Esophagus (tissue), 2 donors: Measurements from ENCODE around the gene ZCCHC4. TPM values are rescaled to one million over a fixed set of nuclear protein-coding genes. Genes with fewer than 3 reads are reported as not detected.
A peak's percentile ranks its signal among the peaks of the same experiment; 100 is the strongest.

ENCODE experiments used
- H3K27ac ChIP-seq, 2 donors: one replicate each; pipeline ENCODE4 v1.5.1; 2013; ENCODE audit warnings: low read depth in 2 of 2, mild to moderate bottlenecking in 2 of 2, inconsistent platforms in 1 of 2, low read length in 1 of 2, moderate library complexity in 1 of 2
- H3K27me3 ChIP-seq, 2 donors: one replicate each; pipeline ENCODE4 v1.6.1; 2013; ENCODE audit warnings: low read length in 2 of 2, control low read depth in 1 of 2, mild to moderate bottlenecking in 1 of 2; ENCODE audit not compliant: insufficient read depth in 2 of 2, control insufficient read depth in 1 of 2
- H3K36me3 ChIP-seq, 2 donors: one replicate each; pipeline ENCODE4 v1.6.1; 2013; ENCODE audit warnings: low read length in 1 of 2; ENCODE audit not compliant: control insufficient read depth in 2 of 2, insufficient read depth in 2 of 2
- H3K4me1 ChIP-seq, 2 donors: one replicate each; pipeline ENCODE4 v1.6.1; 2013; ENCODE audit warnings: low read length in 1 of 2; ENCODE audit not compliant: control insufficient read depth in 2 of 2, insufficient read depth in 2 of 2
- H3K4me3 ChIP-seq, 2 donors: one replicate each; pipeline ENCODE4 v1.5.1; 2013; ENCODE audit warnings: low read length in 2 of 2, mild to moderate bottlenecking in 2 of 2, low read depth in 1 of 2, moderate library complexity in 1 of 2
- H3K9me3 ChIP-seq, 2 donors: one replicate each; pipeline ENCODE4 v1.6.1; 2013; ENCODE audit warnings: mild to moderate bottlenecking in 2 of 2, low read depth in 1 of 2, low read length in 1 of 2, moderate library complexity in 1 of 2; ENCODE audit not compliant: control insufficient read depth in 2 of 2, insufficient read depth in 1 of 2
- WGBS, 2 donors: extraction: QIAGEN DNeasy Blood & Tissue Kit; methylation state at CpG; one replicate each; pipeline ENCODE4 v1.1.7; 2013; 5-methylcytosine and 5-hydroxymethylcytosine counted together
- polyA plus RNA-seq, 2 donors: library from polyadenylated mRNA; stranded (reverse); fragments of 200-250 nt; gene quantifications; one replicate each; pipeline ENCODE4 v1.2.3, GENCODE V29; 2013
- donor health status: healthy with polysubstance abuse.
- donor health status: Bipolar disorder and iron deficiency.

Gene ZCCHC4
- polyA plus RNA-seq, result 1 to 10 TPM; 3.5 to 5.9 TPM

DNA sequence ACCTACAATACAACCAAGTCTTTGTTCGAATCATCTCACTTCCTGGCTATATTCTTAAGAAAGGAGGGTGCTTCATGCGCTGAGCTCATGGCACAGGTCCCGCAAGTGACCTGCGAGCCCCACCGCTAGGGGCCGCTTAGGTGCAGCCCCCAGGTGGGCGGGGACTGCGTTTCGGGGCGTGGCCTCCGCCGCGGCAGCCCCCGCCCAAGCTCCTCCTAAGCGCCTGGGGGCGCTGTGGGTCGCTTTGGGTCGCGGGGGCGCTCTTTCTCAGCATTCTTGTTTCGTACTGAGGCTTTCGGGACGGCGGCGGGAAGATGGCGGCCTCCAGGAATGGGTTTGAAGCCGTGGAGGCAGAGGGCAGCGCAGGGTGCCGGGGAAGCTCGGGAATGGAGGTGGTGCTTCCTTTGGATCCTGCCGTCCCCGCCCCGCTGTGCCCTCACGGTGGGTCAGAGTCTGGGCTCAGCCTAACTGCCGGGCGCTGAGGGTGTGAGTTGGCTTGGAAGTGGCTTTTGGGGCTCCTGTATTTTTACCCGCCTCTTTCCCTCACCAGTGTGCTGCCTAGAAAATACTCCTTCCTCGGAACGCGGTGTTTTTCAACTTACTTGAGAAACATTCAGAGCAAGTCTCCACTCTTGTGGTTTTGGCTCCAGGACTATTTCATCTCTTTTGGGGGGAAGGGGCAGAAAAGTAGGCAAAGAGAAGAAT is at the start of gene ZCCHC4:
ZCCHC4 (plus strand) TSS at position 279 of the 705 bp plus-strand sequence; CDS start at position 315, 36 bp downstream.
- H3K4me3 ChIP-seq, result peak within 1 kb of the TSS; percentile 85 to 95

DNA sequence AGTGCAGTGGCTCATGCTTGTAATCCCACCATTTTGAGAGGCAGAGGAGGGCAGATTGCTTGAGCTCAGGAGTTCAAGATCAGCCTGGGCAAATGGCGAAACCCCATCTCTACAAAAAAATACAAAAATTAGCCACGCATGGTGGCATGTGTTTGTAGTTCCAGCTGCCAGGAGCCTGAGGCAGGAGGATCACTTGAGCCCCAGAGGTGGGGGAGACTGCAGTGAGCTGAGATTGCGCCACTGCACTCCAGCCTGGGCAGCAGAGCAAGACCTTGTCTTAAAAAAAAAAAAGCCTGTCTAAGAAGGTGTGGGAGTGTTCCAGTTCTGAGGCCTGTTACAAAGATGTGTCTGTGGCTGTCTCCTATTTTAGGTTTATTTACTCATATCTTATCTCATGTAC is 40.7 kb upstream of the ZCCHC4 start:
- no peak overlapping the region for H3K27ac ChIP-seq
- peaks cover 0 to 4% of the 10 kb centered on the region in 2 donors for H3K36me3 ChIP-seq
- H3K9me3 ChIP-seq, result no peaks in the 10 kb centered on the region
- WGBS, 2 donors, result 95 to 96% methylated on average over 3 of the region's 3 CpGs
- H3K27me3 ChIP-seq, result no peaks in the 10 kb centered on the region
- no peaks in the 10 kb centered on the region for H3K4me1 ChIP-seq
- no peak overlapping the region for H3K4me3 ChIP-seq

More for the DNA sequence above, at the start of gene ZCCHC4:
- Histone ChIP-seq H3K36me3 (no peaks in the 10 kb centered on the region), H3K27me3 (no peaks in the 10 kb centered on the region), H3K27ac (peak within 1 kb of the TSS; percentile 76 to 97), H3K4me1 (no peaks in the 10 kb centered on the region), H3K9me3 (no peaks in the 10 kb centered on the region)
- 1% methylated on average over 40 of the region's 40 CpGs for WGBS, 2 donors

DNA sequence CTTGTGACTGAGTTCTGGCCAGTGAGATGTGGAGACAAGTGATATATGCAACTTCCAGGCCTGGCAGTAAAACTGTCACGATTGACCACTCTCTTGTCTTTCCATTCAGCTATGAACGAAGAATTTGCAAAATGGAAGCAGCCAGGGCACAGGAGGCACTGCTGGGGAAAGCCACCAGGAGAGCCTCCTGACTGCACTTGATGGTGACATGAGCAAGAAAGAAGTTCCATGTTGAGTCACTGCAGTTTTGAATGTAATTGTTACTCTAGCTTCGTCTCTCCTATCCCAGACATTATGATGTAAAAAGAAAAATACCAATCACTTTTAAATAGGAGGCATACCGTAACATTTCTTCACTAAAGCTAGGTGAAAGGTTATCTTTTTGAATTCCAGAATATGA is 32.4 kb upstream of the ZCCHC4 start:
- no peak overlapping the region for H3K4me3 ChIP-seq
- H3K27me3 ChIP-seq, result no peaks in the 10 kb centered on the region
- no peak overlapping the region for H3K27ac ChIP-seq
- peaks cover 0 to 4% of the 10 kb centered on the region in 2 donors for H3K36me3 ChIP-seq
- 83% methylated on average over 4 of the region's 4 CpGs for WGBS, 2 donors
- no peaks in the 10 kb centered on the region for H3K9me3 ChIP-seq
- no peaks in the 10 kb centered on the region for H3K4me1 ChIP-seq

GRCh38 chr4:25283948-25284347 is 28.6 kb upstream of the ZCCHC4 start:
- WGBS, 2 donors, result 58 to 68% methylated on average over 3 of the region's 3 CpGs
- H3K27ac ChIP-seq, result no peak overlapping the region
- no peaks in the 10 kb centered on the region for H3K4me1 ChIP-seq
- no peak overlapping the region for H3K4me3 ChIP-seq
- no peaks in the 10 kb centered on the region for H3K27me3 ChIP-seq
- no peaks in the 10 kb centered on the region for H3K9me3 ChIP-seq
- H3K36me3 ChIP-seq, result peaks cover 0 to 4% of the 10 kb centered on the region in 2 donors

DNA sequence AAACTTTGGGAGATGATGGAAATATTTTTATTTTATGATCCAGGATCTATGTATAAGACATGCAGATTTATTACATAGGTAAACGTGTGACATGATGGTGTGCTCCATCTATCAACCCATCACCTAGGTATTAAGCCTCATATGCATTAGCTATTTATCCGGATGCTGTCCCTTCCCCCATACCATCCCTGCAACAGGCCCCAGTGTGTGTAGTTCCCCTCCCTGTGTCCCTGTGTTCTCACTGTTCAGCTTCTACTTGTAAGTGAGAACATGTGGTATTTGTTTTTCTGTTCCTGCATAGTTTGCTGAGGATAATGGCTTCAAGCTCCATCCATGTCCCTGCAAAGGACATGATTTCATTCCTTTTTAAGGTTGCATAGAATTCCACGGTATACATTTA is 28.1 kb upstream of the ZCCHC4 start:
- H3K4me1 ChIP-seq, result no peaks in the 10 kb centered on the region
- no peaks in the 10 kb centered on the region for H3K9me3 ChIP-seq
- WGBS, 2 donors, result 70 to 77% methylated on average over 3 of the region's 3 CpGs
- H3K27ac ChIP-seq, result no peak overlapping the region
- no peaks in the 10 kb centered on the region for H3K27me3 ChIP-seq
- H3K4me3 ChIP-seq, result no peak overlapping the region
- peaks cover 0 to 4% of the 10 kb centered on the region in 2 donors for H3K36me3 ChIP-seq

DNA sequence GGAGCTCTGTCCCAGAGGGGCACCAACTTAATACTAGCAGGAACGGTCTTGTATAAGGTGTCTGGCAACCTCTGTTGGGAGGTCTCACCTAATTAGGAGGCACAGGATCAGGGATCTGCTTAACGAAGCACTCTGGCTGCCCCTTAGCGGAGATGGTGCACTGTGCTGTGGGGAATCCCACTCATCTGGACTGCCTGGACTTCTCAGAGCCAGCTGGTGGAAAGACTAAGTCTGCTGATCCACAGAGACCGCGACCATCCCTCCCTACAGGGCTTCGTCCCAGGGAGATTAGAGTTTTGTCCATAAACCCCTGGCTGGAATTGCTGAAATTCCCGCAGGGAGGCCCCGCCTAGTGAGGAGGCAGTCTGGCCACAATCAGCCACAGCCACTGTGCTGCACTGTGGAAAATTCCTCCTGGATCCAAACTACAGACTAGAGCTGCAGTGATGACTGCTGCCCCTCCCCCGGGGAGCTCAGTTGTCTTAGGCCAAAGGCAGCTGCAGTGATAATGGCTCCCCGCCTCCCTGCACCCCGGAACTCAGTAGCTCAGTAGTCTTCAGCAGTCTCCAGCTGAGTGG is 22.0 kb upstream of the ZCCHC4 start:
- WGBS, 2 donors, result 85 to 86% methylated on average over 11 of the region's 11 CpGs
- no peaks in the 10 kb centered on the region for H3K36me3 ChIP-seq
- no peaks in the 10 kb centered on the region for H3K27me3 ChIP-seq
- H3K27ac ChIP-seq, result no peak overlapping the region
- no peaks in the 10 kb centered on the region for H3K9me3 ChIP-seq
- H3K4me1 ChIP-seq, result no peaks in the 10 kb centered on the region
- no peak overlapping the region for H3K4me3 ChIP-seq

DNA sequence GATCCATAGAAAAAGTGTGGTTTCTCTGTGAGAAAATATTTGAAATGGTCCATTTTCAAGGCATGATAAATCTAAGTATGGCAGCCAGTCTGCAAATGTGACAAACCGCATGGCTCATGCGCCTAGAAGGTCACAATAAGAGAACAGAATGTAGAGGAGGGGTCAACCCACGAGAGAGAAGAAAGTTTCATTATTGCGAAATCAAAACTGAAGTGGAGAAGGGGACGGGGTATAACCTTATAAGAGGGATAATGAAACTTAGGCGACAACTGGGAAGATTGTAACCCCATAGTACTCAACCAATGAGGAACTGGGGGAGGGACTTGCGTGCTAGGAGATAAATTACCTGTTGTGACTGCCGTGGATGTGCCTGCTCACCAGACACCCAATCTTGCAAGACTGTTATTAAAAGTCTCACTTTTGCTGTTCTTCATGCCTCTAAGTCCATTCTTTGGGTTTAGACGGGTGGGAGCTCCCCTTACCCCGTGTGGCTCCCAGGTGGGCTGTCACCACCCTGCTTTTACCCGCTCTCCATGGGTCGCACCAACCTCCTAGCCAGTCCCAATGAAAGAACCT is 21.3 kb upstream of the ZCCHC4 start:
- no peak overlapping the region for H3K27ac ChIP-seq
- no peaks in the 10 kb centered on the region for H3K27me3 ChIP-seq
- no peak overlapping the region for H3K4me3 ChIP-seq
- H3K9me3 ChIP-seq, result no peaks in the 10 kb centered on the region
- H3K4me1 ChIP-seq, result no peaks in the 10 kb centered on the region
- no peaks in the 10 kb centered on the region for H3K36me3 ChIP-seq
- 81 to 84% methylated on average over 12 of the region's 12 CpGs for WGBS, 2 donors

GRCh38 chr4:25297528-25298242 is 14.9 kb upstream of the ZCCHC4 start:
- no peak overlapping the region for H3K4me3 ChIP-seq
- no peaks in the 10 kb centered on the region for H3K4me1 ChIP-seq
- no peaks in the 10 kb centered on the region for H3K36me3 ChIP-seq
- H3K27me3 ChIP-seq, result no peaks in the 10 kb centered on the region
- H3K27ac ChIP-seq, result no peak overlapping the region
- no peaks in the 10 kb centered on the region for H3K9me3 ChIP-seq
- WGBS, 2 donors, result 82 to 88% methylated on average over 5 of the region's 5 CpGs

- Histone ChIP-seq H3K27me3 (no peaks in the 10 kb centered on the region), H3K4me1 (no peaks in the 10 kb centered on the region), H3K4me3 (no peak overlapping the region), H3K27ac (peak overlapping the region; percentile 59 to 70), H3K9me3 (no peaks in the 10 kb centered on the region), H3K36me3 (no peaks in the 10 kb centered on the region)
- WGBS, 2 donors, result 26 to 27% methylated on average over 10 of the region's 10 CpGs
These were observed 12.9 kb upstream of the ZCCHC4 start for GRCh38 chr4:25299476-25300203.
